HepG2 (cell line): ENCODE results near the gene CDX1. TPM values are rescaled to one million over a fixed set of nuclear protein-coding genes. Genes with fewer than 3 reads are reported as not detected.

Experiments used
- CEBPZ ChIP-seq: IDR thresholded peaks from 2 replicates; pipeline ENCODE4 v1.6.1; 2012; ENCODE audit warnings: low read length, improper control_type of control experiment
- CSRNP1 ChIP-seq: sonication (generic); formaldehyde crosslinking; IDR thresholded peaks from 2 replicates; pipeline ENCODE4 v1.8.1; 2023; ENCODE audit warnings: mild to moderate bottlenecking, missing genetic modification reagents
- ELF3 ChIP-seq: IDR thresholded peaks from 2 replicates; pipeline ENCODE4 v1.6.1; 2016; ENCODE audit warnings: missing genetic modification reagents, missing compliant biosample characterization
- EP300 ChIP-seq, 3 experiments: sonication (generic) in 1 of 3; formaldehyde crosslinking in 1 of 3; IDR thresholded peaks; 2 replicates each; pipeline versions ENCODE4 v1.5.1 to v1.6.1; 2011 to 2020; ENCODE audit warnings: low read depth in 2 of 3, low read length in 2 of 3, borderline replicate concordance in 1 of 3, improper control_type of control experiment in 1 of 3, mild to moderate bottlenecking in 1 of 3, missing genetic modification reagents in 1 of 3, moderate library complexity in 1 of 3
- ESRRA ChIP-seq: sonication (generic); formaldehyde crosslinking; IDR thresholded peaks from 2 replicates; pipeline ENCODE4 v1.5.1; 2020; ENCODE audit warnings: mild to moderate bottlenecking, low read depth, missing genetic modification reagents
- GATA4 ChIP-seq: sonication (generic); IDR thresholded peaks from 2 replicates; pipeline ENCODE4 v1.6.1; 2016; ENCODE audit warnings: antibody characterized with exemption, low read depth, borderline replicate concordance
- KMT2A ChIP-seq: sonication (generic); formaldehyde crosslinking; IDR thresholded peaks from 2 replicates; pipeline ENCODE4 v1.4.0; 2020; ENCODE audit warnings: missing genetic modification reagents
- MAFG ChIP-seq: sonication (generic); formaldehyde crosslinking; IDR thresholded peaks from 2 replicates; pipeline ENCODE4 v1.5.1; 2020; ENCODE audit warnings: mild to moderate bottlenecking, missing genetic modification reagents
- MYC ChIP-seq: sonication (generic); formaldehyde crosslinking; IDR thresholded peaks from 2 replicates; pipeline ENCODE4 v1.9.0; 2021; ENCODE audit warnings: missing genetic modification reagents, borderline replicate concordance
- NFKB2 ChIP-seq: sonication (generic); formaldehyde crosslinking; IDR thresholded peaks from 2 replicates; pipeline ENCODE4 v1.4.0; 2020; ENCODE audit warnings: missing genetic modification reagents, borderline replicate concordance
- PCBP1 ChIP-seq: fragments of 200-400 bp; formaldehyde crosslinking; IDR thresholded peaks from 2 replicates; pipeline ENCODE4 v1.6.1; 2017; ENCODE audit warnings: mild to moderate bottlenecking, low read depth, low read length, borderline replicate concordance
- PRPF4 ChIP-seq: fragments of 200-400 bp; formaldehyde crosslinking; IDR thresholded peaks from 2 replicates; pipeline ENCODE4 v1.6.1; 2016; ENCODE audit warnings: low read length, low read depth; ENCODE audit not compliant: poor library complexity, severe bottlenecking
- RBAK ChIP-seq: sonication (generic); formaldehyde crosslinking; IDR thresholded peaks from 2 replicates; pipeline ENCODE4 v1.5.1; 2020; ENCODE audit warnings: mild to moderate bottlenecking, missing genetic modification reagents
- RBFOX2 ChIP-seq: fragments of 200-400 bp; formaldehyde crosslinking; IDR thresholded peaks from 2 replicates; pipeline ENCODE4 v1.6.1; 2017; ENCODE audit warnings: low read depth, mild to moderate bottlenecking, low read length
- SNRNP70 ChIP-seq: fragments of 200-400 bp; formaldehyde crosslinking; IDR thresholded peaks from 2 replicates; pipeline ENCODE4 v1.6.1; 2017; ENCODE audit warnings: mild to moderate bottlenecking, low read depth, low read length, moderate library complexity
- TFDP1 ChIP-seq: IDR thresholded peaks from 2 replicates; pipeline ENCODE4 v1.6.1; 2016; ENCODE audit warnings: missing compliant biosample characterization, missing genetic modification reagents, borderline replicate concordance
- ZFP41 ChIP-seq: sonication (generic); formaldehyde crosslinking; IDR thresholded peaks from 2 replicates; pipeline ENCODE4 v1.4.0; 2020; ENCODE audit warnings: mild to moderate bottlenecking, missing genetic modification reagents, borderline replicate concordance
- ZNF441 ChIP-seq: sonication (generic); formaldehyde crosslinking; IDR thresholded peaks from 2 replicates; pipeline ENCODE4 v1.7.0; 2021; ENCODE audit warnings: missing genetic modification reagents, borderline replicate concordance
- ZNF660 ChIP-seq: sonication (generic); formaldehyde crosslinking; IDR thresholded peaks from 2 replicates; pipeline ENCODE4 v1.5.1; 2020; ENCODE audit warnings: mild to moderate bottlenecking, low read depth, missing genetic modification reagents, borderline replicate concordance
- ZNF746 ChIP-seq: sonication (generic); formaldehyde crosslinking; IDR thresholded peaks from 2 replicates; pipeline ENCODE4 v1.8.0; 2022; ENCODE audit warnings: mild to moderate bottlenecking, missing genetic modification reagents
- ZUFSP ChIP-seq: sonication (generic); formaldehyde crosslinking; IDR thresholded peaks from 2 replicates; pipeline ENCODE4 v1.9.0; 2021; ENCODE audit warnings: missing genetic modification reagents, mild to moderate bottlenecking, borderline replicate concordance
- polyA plus RNA-seq, 8 experiments: library from polyadenylated mRNA; depleted of rRNA in 3 of 8; stranded (reverse) in 7 of 8; unstranded in 1 of 8; fragments of >200 nt; fragmentation: Illumina TruSeq in 4 of 8; extraction: Trizol in 4 of 8; gene quantifications; 2 replicates each; pipeline versions ENCODE4 v1.2.1 to v1.2.3, GENCODE V29; 2011 to 2016; ENCODE audit warnings: low read depth in 4 of 8, missing spikeins in 1 of 8, mixed read lengths in 1 of 8; ENCODE audit not compliant: insufficient read depth in 1 of 8
- total RNA-seq, 5 experiments: library from RNA; depleted of rRNA; stranded (reverse); fragments of >200 nt; fragmentation: Illumina TruSeq; extraction: Trizol; gene quantifications; 2 replicates each; pipeline ENCODE4 v1.2.3, GENCODE V29; 2016; ENCODE audit warnings: low read depth in 1 of 5

CDX1 gene
- total and polyA plus RNA-seq, 2 of the 13 experiments (the other 11 are each of a cell fraction or from before 2014, with no cell fraction given), result not detected

- TF ChIP-seq CSRNP1 (no peak), ZNF441 (0 out of 2 replicates have a peak, but pooled peaks have one; percentile 26), ZUFSP (no peak), MAFG (CRISPR knock-in tag) (no peak), KMT2A (no peak), TFDP1 (no peak), NFKB2 (CRISPR knock-in tag) (0 out of 2 replicates have a peak, but pooled peaks have one; percentile 24), PCBP1 (no peak), ZFP41 (CRISPR knock-in tag) (no peak), ZNF746 (CRISPR knock-in tag) (no peak), EP300 (IDR thresholded peaks at IDR 0.05; ENCODE audit: low read depth in 2 of 2, low read length in 2 of 2) (0 out of 4 replicates have a peak, but pooled peaks have one; percentile 35 to 39), EP300 (CRISPR knock-in tag; IDR thresholded peaks at IDR 0.05; ENCODE audit: borderline replicate concordance) (no peak), RBFOX2 (no peak), ESRRA (CRISPR knock-in tag) (0 out of 2 replicates have a peak, but pooled peaks have one; percentile 53), GATA4 (no peak), SNRNP70 (no peak), MYC (CRISPR knock-in tag) (peak; percentile 65; the same call in 1 of the 2 replicates), CEBPZ (no peak), ZNF660 (CRISPR knock-in tag) (no peak), PRPF4 (no peak), ELF3 (no peak; the same call in 1 of the 2 replicates), RBAK (no peak)
These were observed 36.6 kb upstream of the CDX1 start (continued) for GRCh38 chr5:150129813-150130492.
